Measurements from ENCODE around the gene SMURF2. TPM values are rescaled to one million over a fixed set of nuclear protein-coding genes. Genes with fewer than 3 reads are reported as not detected.

Gene SMURF2
- total and polyA plus RNA-seq, 10 of the 15 experiments (the other 5 are each of a cell fraction or from before 2014, with no cell fraction given) = 2.8 to 13.4 (median 7.5) TPM

- TF ChIP-seq CUX1 (IDR thresholded peaks at IDR 0.05; ENCODE audit: insufficient replicate concordance, low read depth, low read length) (no peak), BACH1 (IDR thresholded peaks at IDR 0.05; ENCODE audit: borderline replicate concordance) (peak; percentile 91), CBX5 (IDR thresholded peaks at IDR 0.05; ENCODE audit: low read depth) (no peak), PKNOX1 (IDR thresholded peaks at IDR 0.05) (no peak), EP300 (IDR thresholded peaks at IDR 0.05; ENCODE audit: borderline replicate concordance in 1 of 2, control insufficient read depth in 1 of 2, low read depth in 2 of 2, low read length in 2 of 2) (no peak), SMAD5 (IDR thresholded peaks at IDR 0.05; ENCODE audit: low read depth) (0 out of 2 replicates have a peak, but pooled peaks have one; percentile 52), TARDBP (IDR thresholded peaks at IDR 0.05; ENCODE audit: borderline replicate concordance) (no peak), NKRF (conservative IDR thresholded peaks at IDR 0.05) (peak; percentile 86), ATF2 (IDR thresholded peaks at IDR 0.05; ENCODE audit: low read length) (no peak), CREM (IDR thresholded peaks at IDR 0.05; ENCODE audit: low read depth) (no peak), BMI1 (IDR thresholded peaks at IDR 0.05; ENCODE audit: borderline replicate concordance) (no peak), IRF5 (IDR thresholded peaks at IDR 0.05; ENCODE audit: borderline replicate concordance) (no peak), TBL1XR1 (IDR thresholded peaks at IDR 0.05; ENCODE audit: low read depth, low read length) (no peak)
These were observed at the start of gene SMURF2 (continued) for GRCh38 chr17:64661976-64662773.
